ENCODE data around the gene CBX7. TPM values are rescaled to one million over a fixed set of nuclear protein-coding genes. Genes with fewer than 3 reads are reported as not detected.

The CBX7 gene
- total RNA-seq, 1 experiment from 2014 or later = 3.7 TPM

- no peak overlapping the region; a peak in 1 of 7 replicates for H3K27ac Mint-ChIP-seq
- peak; percentile 28 for DNase-seq
Observed at GRCh38 chr22:39132871-39133524, 19.5 kb downstream of the CBX7 start.

More at GRCh38 chr22:39132871-39133524, 19.5 kb downstream of the CBX7 start:
- no peaks in the 10 kb centered on the region for H3K9me3 Mint-ChIP-seq
- Histone ChIP-seq H2BK20ac (ENCODE audit: low read depth, low read length, poor library complexity, severe bottlenecking) (no peak overlapping the region), H3K14ac (ENCODE audit: insufficient read depth, low read length) (no peak overlapping the region; the same call in 1 of the 2 replicates), H3T11ph (ENCODE audit: low read length) (no peak overlapping the region), H4K91ac (ENCODE audit: insufficient read length, low read depth, low read length) (no peak overlapping the region), H4K8ac (replicated peaks; ENCODE audit: insufficient read length, low read depth, low read length) (no peak overlapping the region), H2BK12ac (ENCODE audit: insufficient read length, low read depth, low read length) (no peak overlapping the region), H2BK120ac (ENCODE audit: low read depth, low read length, poor library complexity, severe bottlenecking) (no peak overlapping the region), H3K56ac (ENCODE audit: insufficient read length, low read depth, low read length) (no peak overlapping the region), H3K79me1 (ENCODE audit: insufficient read depth, low read depth, low read length, poor library complexity, severe bottlenecking) (no peaks in the 10 kb centered on the region), H4K20me1 (ENCODE audit: control insufficient read depth, insufficient read depth, insufficient read length) (no peaks in the 10 kb centered on the region), H3K4ac (ENCODE audit: low read depth, low read length) (no peak overlapping the region), H3K18ac (ENCODE audit: insufficient read length, low read depth, low read length) (no peak overlapping the region), H2BK5ac (ENCODE audit: insufficient read length, low read length) (no peak overlapping the region), H3K9ac (ENCODE audit: extremely low read depth, insufficient read length, low read length) (no peak overlapping the region), H3K27ac (ENCODE audit: insufficient read length, low read depth, low read length) (no peak overlapping the region), H3K4me2 (ENCODE audit: insufficient read depth, insufficient read length, low read length) (no peak overlapping the region), H2AK5ac (ENCODE audit: insufficient read length, low read length) (no peak overlapping the region), H2BK15ac (ENCODE audit: low read depth, low read length) (no peak overlapping the region), H4K5ac (ENCODE audit: insufficient read length, low read depth, low read length) (no peak overlapping the region), H3K79me2 (ENCODE audit: insufficient read depth, low read length) (no peaks in the 10 kb centered on the region), H3K9me3 (ENCODE audit: control insufficient read depth, low read depth, low read length) (no peaks in the 10 kb centered on the region), H3K27me3 (ENCODE audit: insufficient read depth, low read length) (no peaks in the 10 kb centered on the region), H3K4me1 (ENCODE audit: insufficient read depth, low read length) (peaks cover 4% of the 10 kb centered on the region; the same call in 1 of the 2 replicates), H3K23ac (ENCODE audit: insufficient read length, low read depth, low read length) (no peak overlapping the region), H2AFZ (ENCODE audit: low read length) (no peak overlapping the region), H3K23me2 (ENCODE audit: insufficient read length, low read depth, low read length, poor library complexity, severe bottlenecking) (no peaks in the 10 kb centered on the region)
- peaks cover 3% of the 10 kb centered on the region for H3K27me3 Mint-ChIP-seq (ENCODE audit: low read depth)
- WGBS (ENCODE audit: extremely low coverage, insufficient read length, low lambda C conversion rate) = no CpG with 5 or more reads among the region's 22 CpGs
- H3K4me3 Mint-ChIP-seq = no peak overlapping the region
- TF ChIP-seq CTCF (conservative IDR thresholded peaks at IDR 0.05) = no peak
- H3K4me1 Mint-ChIP-seq = peaks cover 31 to 33% of the 10 kb centered on the region in 2 experiments
- H3K36me3 Mint-ChIP-seq (ENCODE audit: insufficient read depth in 1 of 3, low read depth in 3 of 3) = no peaks in the 10 kb centered on the region; a peak in 2 of 7 replicates

All from H9 (cell line).